ENCODE results near the gene GPR50.

GPR50 gene

DNA sequence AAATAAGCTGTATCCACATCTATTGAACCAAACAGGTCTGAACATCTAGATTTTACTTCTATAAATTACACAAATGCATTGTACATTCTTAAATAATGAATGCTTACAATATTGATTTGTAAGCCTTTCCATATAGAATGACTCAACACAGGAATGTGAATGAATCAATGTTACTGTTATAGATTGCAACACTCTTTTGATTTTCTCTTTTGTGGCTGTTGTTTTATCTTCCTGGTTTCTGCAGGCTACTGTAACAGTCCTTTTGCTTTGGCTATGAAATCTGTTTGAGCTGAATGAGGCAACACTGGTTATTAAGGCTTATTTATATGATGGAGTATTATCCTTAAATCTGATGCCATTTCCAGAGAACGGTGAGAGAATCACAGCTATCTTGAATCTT is 49.5 kb downstream of the GPR50 start:
- no peak overlapping the region for H3K4me2 ChIP-seq (ENCODE audit: low read length)
- no peaks in the 10 kb centered on the region for H3K9me3 ChIP-seq (ENCODE audit: control insufficient read depth, low read length)
- no peaks in the 10 kb centered on the region for H3K27me3 ChIP-seq (ENCODE audit: control insufficient read depth, insufficient read depth, low read length)
- H2AFZ ChIP-seq, result no peak overlapping the region
- H3K4me1 ChIP-seq, result no peaks in the 10 kb centered on the region
- no peaks in the 10 kb centered on the region for H3K79me2 ChIP-seq
- no peak overlapping the region for H3K27ac ChIP-seq
- H3K36me3 ChIP-seq (ENCODE audit: control insufficient read depth, insufficient read depth, low read length), result no peaks in the 10 kb centered on the region
- no peak overlapping the region for H3K4me3 ChIP-seq (ENCODE audit: low read depth, low read length)
- TF ChIP-seq, protein P1, sequence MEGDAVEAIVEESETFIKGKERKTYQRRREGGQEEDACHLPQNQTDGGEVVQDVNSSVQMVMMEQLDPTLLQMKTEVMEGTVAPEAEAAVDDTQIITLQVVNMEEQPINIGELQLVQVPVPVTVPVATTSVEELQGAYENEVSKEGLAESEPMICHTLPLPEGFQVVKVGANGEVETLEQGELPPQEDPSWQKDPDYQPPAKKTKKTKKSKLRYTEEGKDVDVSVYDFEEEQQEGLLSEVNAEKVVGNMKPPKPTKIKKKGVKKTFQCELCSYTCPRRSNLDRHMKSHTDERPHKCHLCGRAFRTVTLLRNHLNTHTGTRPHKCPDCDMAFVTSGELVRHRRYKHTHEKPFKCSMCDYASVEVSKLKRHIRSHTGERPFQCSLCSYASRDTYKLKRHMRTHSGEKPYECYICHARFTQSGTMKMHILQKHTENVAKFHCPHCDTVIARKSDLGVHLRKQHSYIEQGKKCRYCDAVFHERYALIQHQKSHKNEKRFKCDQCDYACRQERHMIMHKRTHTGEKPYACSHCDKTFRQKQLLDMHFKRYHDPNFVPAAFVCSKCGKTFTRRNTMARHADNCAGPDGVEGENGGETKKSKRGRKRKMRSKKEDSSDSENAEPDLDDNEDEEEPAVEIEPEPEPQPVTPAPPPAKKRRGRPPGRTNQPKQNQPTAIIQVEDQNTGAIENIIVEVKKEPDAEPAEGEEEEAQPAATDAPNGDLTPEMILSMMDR (IDR thresholded peaks at IDR 0.05), result no peak
- H3K9ac ChIP-seq, result no peak overlapping the region

DNA sequence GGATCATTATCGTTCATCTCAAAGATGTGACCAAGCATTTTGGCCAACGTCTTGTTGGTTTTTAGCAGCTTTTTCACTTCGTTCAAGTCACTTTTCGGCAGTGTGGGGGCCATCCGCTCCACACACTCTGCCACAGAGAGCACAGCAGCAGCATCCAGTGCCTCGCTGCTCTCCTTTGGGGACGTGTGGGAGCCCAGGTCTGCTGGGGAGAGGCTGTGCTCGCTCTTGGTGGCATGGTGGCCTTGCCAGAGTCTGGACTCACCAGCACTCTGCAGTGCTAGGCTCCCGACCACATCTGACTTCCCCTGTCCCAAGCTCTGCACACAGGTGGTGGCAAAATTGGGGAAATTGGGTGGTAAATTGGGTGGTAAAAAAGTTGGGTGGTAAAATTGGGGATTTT is 50.6 kb downstream of the GPR50 start:
- no peaks in the 10 kb centered on the region for H3K27me3 ChIP-seq (ENCODE audit: control insufficient read depth, insufficient read depth, low read length)
- TF ChIP-seq, protein P1 (IDR thresholded peaks at IDR 0.05), result no peak
- no peaks in the 10 kb centered on the region for H3K4me1 ChIP-seq
- H3K27ac ChIP-seq, result no peak overlapping the region
- no peak overlapping the region for H3K4me3 ChIP-seq (ENCODE audit: low read depth, low read length)
- no peaks in the 10 kb centered on the region for H3K36me3 ChIP-seq (ENCODE audit: control insufficient read depth, insufficient read depth, low read length)
- H3K79me2 ChIP-seq, result no peaks in the 10 kb centered on the region
- no peak overlapping the region for H2AFZ ChIP-seq
- no peak overlapping the region for H3K9ac ChIP-seq
- H3K4me2 ChIP-seq (ENCODE audit: low read length), result no peak overlapping the region
- no peaks in the 10 kb centered on the region for H3K9me3 ChIP-seq (ENCODE audit: control insufficient read depth, low read length)

DNA sequence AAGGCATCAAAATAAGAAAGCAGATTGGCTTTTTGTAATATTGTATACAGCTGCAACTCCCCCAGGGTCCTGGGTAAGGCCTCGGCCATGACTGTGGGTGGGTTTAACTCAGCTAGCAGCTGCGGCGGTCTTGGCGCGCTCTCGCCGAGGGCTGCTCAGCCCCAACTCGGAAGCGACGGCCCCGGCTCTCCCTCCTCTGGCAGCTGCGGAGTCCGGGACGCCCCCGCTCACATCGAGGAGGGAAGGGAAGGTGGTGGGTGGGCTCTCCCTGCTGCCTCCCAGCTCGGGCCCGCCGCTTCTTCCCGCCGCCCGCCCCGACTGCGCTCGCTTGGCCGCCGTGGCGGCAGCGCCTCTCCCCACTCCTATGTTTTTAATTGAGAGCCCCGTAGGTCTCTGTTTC is 51.2 kb downstream of the GPR50 start:
- Histone ChIP-seq H3K9me3 (ENCODE audit: control insufficient read depth, low read length) (no peaks in the 10 kb centered on the region), H3K4me3 (ENCODE audit: low read depth, low read length) (no peak overlapping the region), H3K36me3 (ENCODE audit: control insufficient read depth, insufficient read depth, low read length) (no peaks in the 10 kb centered on the region), H3K9ac (no peak overlapping the region), H3K4me1 (no peaks in the 10 kb centered on the region), H2AFZ (no peak overlapping the region), H3K4me2 (ENCODE audit: low read length) (no peak overlapping the region), H3K27me3 (ENCODE audit: control insufficient read depth, insufficient read depth, low read length) (no peaks in the 10 kb centered on the region), H3K27ac (no peak overlapping the region), H3K79me2 (no peaks in the 10 kb centered on the region)
- TF ChIP-seq, protein P1 (IDR thresholded peaks at IDR 0.05), result no peak

DNA sequence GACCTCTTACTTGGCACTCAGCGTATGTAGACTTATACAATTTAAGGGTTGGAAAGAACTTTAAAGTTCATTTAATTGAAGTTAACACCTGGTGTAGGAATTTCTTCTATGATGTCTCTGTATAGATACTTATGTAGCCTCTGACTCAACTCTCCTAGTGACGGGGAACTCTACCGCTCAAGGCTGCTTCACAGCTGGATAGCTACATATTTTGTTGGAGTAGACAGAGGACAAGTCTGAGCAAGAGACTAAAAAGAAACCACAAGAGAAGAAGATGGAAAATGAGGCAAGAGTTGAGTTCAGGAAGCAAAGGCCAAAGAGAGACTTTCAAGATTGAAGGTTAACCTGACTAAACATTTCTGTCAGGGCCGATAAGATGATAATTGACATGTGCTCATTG is 52.6 kb downstream of the GPR50 start:
- H3K79me2 ChIP-seq, result no peaks in the 10 kb centered on the region
- TF ChIP-seq, protein P1 (IDR thresholded peaks at IDR 0.05), result no peak
- H3K9me3 ChIP-seq (ENCODE audit: control insufficient read depth, low read length), result no peaks in the 10 kb centered on the region
- no peaks in the 10 kb centered on the region for H3K36me3 ChIP-seq (ENCODE audit: control insufficient read depth, insufficient read depth, low read length)
- H3K4me3 ChIP-seq (ENCODE audit: low read depth, low read length), result no peak overlapping the region
- H3K4me1 ChIP-seq, result no peaks in the 10 kb centered on the region
- H3K27ac ChIP-seq, result no peak overlapping the region
- no peak overlapping the region for H3K9ac ChIP-seq
- no peak overlapping the region for H2AFZ ChIP-seq
- H3K27me3 ChIP-seq (ENCODE audit: control insufficient read depth, insufficient read depth, low read length), result no peaks in the 10 kb centered on the region
- H3K4me2 ChIP-seq (ENCODE audit: low read length), result no peak overlapping the region

All from parathyroid adenoma (tissue), 2 donors.